HepG2 (cell line): ENCODE data around the gene TEKTIP1. TPM values are rescaled to one million over a fixed set of nuclear protein-coding genes. Genes with fewer than 3 reads are reported as not detected.
A peak's percentile ranks its signal among the peaks of the same experiment; 100 is the strongest.

ENCODE experiments used
- AGO2 ChIP-seq: fragments of 200-400 bp; formaldehyde crosslinking; optimal IDR thresholded peaks from 2 replicates; pipeline ENCODE3; 2017; ENCODE audit warnings: mild to moderate bottlenecking, low read depth, low read length, moderate library complexity
- JARID2 ChIP-seq: sonication (generic); formaldehyde crosslinking; IDR thresholded peaks from 2 replicates; pipeline ENCODE4 v1.8.1; 2023; ENCODE audit warnings: missing genetic modification reagents, inconsistent platforms; ENCODE audit not compliant: insufficient replicate concordance
- MLXIP ChIP-seq: sonication (generic); formaldehyde crosslinking; IDR thresholded peaks from 2 replicates; pipeline ENCODE4 v1.9.0; 2021; ENCODE audit warnings: missing genetic modification reagents, borderline replicate concordance
- PITX1 ChIP-seq: sonication (generic); formaldehyde crosslinking; IDR thresholded peaks from 2 replicates; pipeline ENCODE4 v1.5.1; 2020; ENCODE audit warnings: mild to moderate bottlenecking, missing genetic modification reagents
- REL ChIP-seq: sonication (generic); formaldehyde crosslinking; conservative IDR thresholded peaks from 2 replicates; pipeline ENCODE4 v1.8.0; 2022; ENCODE audit warnings: mild to moderate bottlenecking, missing genetic modification reagents, moderate library complexity
- RFXAP ChIP-seq: sonication (generic); formaldehyde crosslinking; IDR thresholded peaks from 2 replicates; pipeline ENCODE4 v1.4.0; 2020; ENCODE audit warnings: missing genetic modification reagents, borderline replicate concordance
- SIX1 ChIP-seq: sonication (generic); formaldehyde crosslinking; IDR thresholded peaks from 2 replicates; pipeline ENCODE4 v1.4.0; 2020; ENCODE audit warnings: missing genetic modification reagents, borderline replicate concordance
- TP53 ChIP-seq: sonication (generic); formaldehyde crosslinking; conservative IDR thresholded peaks from 2 replicates; pipeline ENCODE4 v1.4.0; 2020; ENCODE audit warnings: missing genetic modification reagents
- ZFP36 ChIP-seq: fragments of 150-350 bp; IDR thresholded peaks from 2 replicates; pipeline ENCODE4 v1.6.1; 2018; ENCODE audit warnings: borderline replicate concordance, low read length, low read depth; ENCODE audit not compliant: partially characterized antibody
- ZMAT3 ChIP-seq: sonication (generic); formaldehyde crosslinking; conservative IDR thresholded peaks from 2 replicates; pipeline ENCODE4 v1.7.0; 2021; ENCODE audit warnings: missing genetic modification reagents
- ZNF749 ChIP-seq: sonication (generic); formaldehyde crosslinking; IDR thresholded peaks from 2 replicates; pipeline ENCODE4 v1.8.0; 2022; ENCODE audit warnings: mild to moderate bottlenecking, missing genetic modification reagents, moderate library complexity, borderline replicate concordance
- ZNF816 ChIP-seq: sonication (generic); formaldehyde crosslinking; IDR thresholded peaks from 2 replicates; pipeline ENCODE4 v1.8.0; 2022; ENCODE audit warnings: missing genetic modification reagents, mild to moderate bottlenecking, borderline replicate concordance
- polyA plus RNA-seq, 8 experiments: library from polyadenylated mRNA; depleted of rRNA in 3 of 8; stranded (reverse) in 7 of 8; unstranded in 1 of 8; fragments of >200 nt; fragmentation: Illumina TruSeq in 4 of 8; extraction: Trizol in 4 of 8; gene quantifications; 2 replicates each; pipeline versions ENCODE4 v1.2.1 to v1.2.3, GENCODE V29; 2011 to 2016; ENCODE audit warnings: low read depth in 4 of 8, missing spikeins in 1 of 8, mixed read lengths in 1 of 8; ENCODE audit not compliant: insufficient read depth in 1 of 8
- total RNA-seq, 5 experiments: library from RNA; depleted of rRNA; stranded (reverse); fragments of >200 nt; fragmentation: Illumina TruSeq; extraction: Trizol; gene quantifications; 2 replicates each; pipeline ENCODE4 v1.2.3, GENCODE V29; 2016; ENCODE audit warnings: low read depth in 1 of 5
- TF ChIP-seq, protein P1 (sequence below): sonication (generic); formaldehyde crosslinking; IDR thresholded peaks from 2 replicates; pipeline ENCODE4 v1.5.0; 2020; ENCODE audit warnings: missing genetic modification reagents, mild to moderate bottlenecking, borderline replicate concordance
- TF ChIP-seq, protein P2 (sequence below): sonication (generic); formaldehyde crosslinking; IDR thresholded peaks from 2 replicates; pipeline ENCODE4 v1.5.0; 2020; ENCODE audit warnings: mild to moderate bottlenecking, missing genetic modification reagents, borderline replicate concordance

Gene TEKTIP1
- total and polyA plus RNA-seq, 2 of the 13 experiments (the other 11 are each of a cell fraction or from before 2014, with no cell fraction given): not detected

- TF ChIP-seq JARID2 (CRISPR knock-in tag): no peak
- TF ChIP-seq PITX1 (CRISPR knock-in tag): 0 out of 2 replicates have a peak, but pooled peaks have one; percentile 25
- no peak for TF ChIP-seq SIX1 (CRISPR knock-in tag)
- no peak for TF ChIP-seq REL (CRISPR knock-in tag)
- TF ChIP-seq, protein P1, sequence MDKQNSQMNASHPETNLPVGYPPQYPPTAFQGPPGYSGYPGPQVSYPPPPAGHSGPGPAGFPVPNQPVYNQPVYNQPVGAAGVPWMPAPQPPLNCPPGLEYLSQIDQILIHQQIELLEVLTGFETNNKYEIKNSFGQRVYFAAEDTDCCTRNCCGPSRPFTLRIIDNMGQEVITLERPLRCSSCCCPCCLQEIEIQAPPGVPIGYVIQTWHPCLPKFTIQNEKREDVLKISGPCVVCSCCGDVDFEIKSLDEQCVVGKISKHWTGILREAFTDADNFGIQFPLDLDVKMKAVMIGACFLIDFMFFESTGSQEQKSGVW (CRISPR knock-in tag): no peak
- TF ChIP-seq MLXIP (CRISPR knock-in tag): no peak
- TF ChIP-seq ZMAT3: no peak
- no peak for TF ChIP-seq AGO2
- TF ChIP-seq ZNF816: no peak
- no peak for TF ChIP-seq RFXAP (CRISPR knock-in tag)
- TF ChIP-seq, protein P2, sequence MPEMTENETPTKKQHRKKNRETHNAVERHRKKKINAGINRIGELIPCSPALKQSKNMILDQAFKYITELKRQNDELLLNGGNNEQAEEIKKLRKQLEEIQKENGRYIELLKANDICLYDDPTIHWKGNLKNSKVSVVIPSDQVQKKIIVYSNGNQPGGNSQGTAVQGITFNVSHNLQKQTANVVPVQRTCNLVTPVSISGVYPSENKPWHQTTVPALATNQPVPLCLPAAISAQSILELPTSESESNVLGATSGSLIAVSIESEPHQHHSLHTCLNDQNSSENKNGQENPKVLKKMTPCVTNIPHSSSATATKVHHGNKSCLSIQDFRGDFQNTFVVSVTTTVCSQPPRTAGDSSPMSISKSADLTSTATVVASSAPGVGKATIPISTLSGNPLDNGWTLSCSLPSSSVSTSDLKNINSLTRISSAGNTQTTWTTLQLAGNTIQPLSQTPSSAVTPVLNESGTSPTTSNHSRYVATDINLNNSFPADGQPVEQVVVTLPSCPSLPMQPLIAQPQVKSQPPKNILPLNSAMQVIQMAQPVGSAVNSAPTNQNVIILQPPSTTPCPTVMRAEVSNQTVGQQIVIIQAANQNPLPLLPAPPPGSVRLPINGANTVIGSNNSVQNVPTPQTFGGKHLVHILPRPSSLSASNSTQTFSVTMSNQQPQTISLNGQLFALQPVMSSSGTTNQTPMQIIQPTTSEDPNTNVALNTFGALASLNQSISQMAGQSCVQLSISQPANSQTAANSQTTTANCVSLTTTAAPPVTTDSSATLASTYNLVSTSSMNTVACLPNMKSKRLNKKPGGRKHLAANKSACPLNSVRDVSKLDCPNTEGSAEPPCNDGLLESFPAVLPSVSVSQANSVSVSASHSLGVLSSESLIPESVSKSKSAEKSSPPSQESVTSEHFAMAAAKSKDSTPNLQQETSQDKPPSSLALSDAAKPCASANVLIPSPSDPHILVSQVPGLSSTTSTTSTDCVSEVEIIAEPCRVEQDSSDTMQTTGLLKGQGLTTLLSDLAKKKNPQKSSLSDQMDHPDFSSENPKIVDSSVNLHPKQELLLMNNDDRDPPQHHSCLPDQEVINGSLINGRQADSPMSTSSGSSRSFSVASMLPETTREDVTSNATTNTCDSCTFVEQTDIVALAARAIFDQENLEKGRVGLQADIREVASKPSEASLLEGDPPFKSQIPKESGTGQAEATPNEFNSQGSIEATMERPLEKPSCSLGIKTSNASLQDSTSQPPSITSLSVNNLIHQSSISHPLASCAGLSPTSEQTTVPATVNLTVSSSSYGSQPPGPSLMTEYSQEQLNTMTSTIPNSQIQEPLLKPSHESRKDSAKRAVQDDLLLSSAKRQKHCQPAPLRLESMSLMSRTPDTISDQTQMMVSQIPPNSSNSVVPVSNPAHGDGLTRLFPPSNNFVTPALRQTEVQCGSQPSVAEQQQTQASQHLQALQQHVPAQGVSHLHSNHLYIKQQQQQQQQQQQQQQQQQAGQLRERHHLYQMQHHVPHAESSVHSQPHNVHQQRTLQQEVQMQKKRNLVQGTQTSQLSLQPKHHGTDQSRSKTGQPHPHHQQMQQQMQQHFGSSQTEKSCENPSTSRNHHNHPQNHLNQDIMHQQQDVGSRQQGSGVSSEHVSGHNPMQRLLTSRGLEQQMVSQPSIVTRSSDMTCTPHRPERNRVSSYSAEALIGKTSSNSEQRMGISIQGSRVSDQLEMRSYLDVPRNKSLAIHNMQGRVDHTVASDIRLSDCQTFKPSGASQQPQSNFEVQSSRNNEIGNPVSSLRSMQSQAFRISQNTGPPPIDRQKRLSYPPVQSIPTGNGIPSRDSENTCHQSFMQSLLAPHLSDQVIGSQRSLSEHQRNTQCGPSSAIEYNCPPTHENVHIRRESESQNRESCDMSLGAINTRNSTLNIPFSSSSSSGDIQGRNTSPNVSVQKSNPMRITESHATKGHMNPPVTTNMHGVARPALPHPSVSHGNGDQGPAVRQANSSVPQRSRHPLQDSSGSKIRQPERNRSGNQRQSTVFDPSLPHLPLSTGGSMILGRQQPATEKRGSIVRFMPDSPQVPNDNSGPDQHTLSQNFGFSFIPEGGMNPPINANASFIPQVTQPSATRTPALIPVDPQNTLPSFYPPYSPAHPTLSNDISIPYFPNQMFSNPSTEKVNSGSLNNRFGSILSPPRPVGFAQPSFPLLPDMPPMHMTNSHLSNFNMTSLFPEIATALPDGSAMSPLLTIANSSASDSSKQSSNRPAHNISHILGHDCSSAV (CRISPR knock-in tag): no peak
- no peak for TF ChIP-seq TP53 (CRISPR knock-in tag)
- TF ChIP-seq ZFP36: no peak
- no peak for TF ChIP-seq ZNF749 (CRISPR knock-in tag)
Observed at GRCh38 chr19:3507371-3508120, 31.4 kb upstream of the TEKTIP1 start (continued).
